ENCODE results near the gene SPACA4. TPM values are rescaled to one million over a fixed set of nuclear protein-coding genes. Genes with fewer than 3 reads are reported as not detected.

SPACA4 gene
- total and polyA plus RNA-seq, 10 of the 15 experiments (the other 5 are each of a cell fraction or from before 2014, with no cell fraction given): not detected

DNA sequence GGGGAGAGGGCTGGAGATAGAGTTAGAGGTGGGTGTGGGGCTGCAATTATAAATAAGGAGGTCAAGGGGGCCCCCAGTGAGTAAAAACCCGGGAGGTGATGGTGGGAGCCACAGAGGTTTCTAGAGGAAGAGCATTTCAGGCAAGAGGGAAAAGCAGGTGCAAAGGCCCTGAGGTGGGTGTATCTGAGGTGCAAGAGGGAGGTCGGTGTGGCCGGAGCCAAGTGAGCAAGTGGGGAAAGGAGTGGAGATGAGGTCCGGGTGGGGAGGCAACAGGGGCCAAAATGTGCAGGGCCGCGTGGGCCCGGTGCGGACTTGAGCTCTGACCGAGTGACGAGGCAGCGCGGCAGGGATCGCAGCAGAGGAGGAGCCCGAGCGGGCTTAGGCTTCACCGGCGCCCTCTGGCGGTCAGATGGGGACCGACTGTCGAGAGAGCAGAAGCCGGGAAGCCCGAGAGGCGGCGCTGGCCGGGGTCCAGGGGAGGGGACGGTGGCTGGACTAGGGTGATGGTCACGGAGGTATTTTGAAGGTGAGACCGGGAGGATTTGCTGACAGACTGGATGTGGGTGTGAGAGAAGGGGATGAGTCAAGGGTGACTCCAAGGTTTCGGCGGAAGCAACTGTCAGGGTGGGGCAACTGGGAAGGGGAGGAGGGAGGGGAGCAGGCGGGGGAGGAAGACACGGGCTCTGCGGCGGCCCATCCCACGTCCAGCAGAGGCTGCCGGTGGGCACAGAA, 17.7 kb upstream of the SPACA4 start:
- no peaks in the 10 kb centered on the region for H3K9me3 ChIP-seq (replicated peaks; ENCODE audit: control insufficient read depth, insufficient read depth, low read length)
- no peaks in the 10 kb centered on the region for H3K36me3 ChIP-seq (ENCODE audit: control insufficient read depth in 2 of 2, insufficient read depth in 2 of 2, low read length in 1 of 2)
- no peak for DNase-seq (ENCODE audit: low read depth, low spot score)
- peak overlapping the region; percentile 72 for H2AFZ ChIP-seq (ENCODE audit: control insufficient read depth, low read depth, low read length)
- H3K79me2 ChIP-seq (ENCODE audit: control insufficient read depth, insufficient read depth, low read length): no peaks in the 10 kb centered on the region
- ChIA-PET POLR2A (no interaction called here), SMC1A (ENCODE audit: uncharacterized antibody, unreplicated experiment) (interaction anchor here (0.7 to 0.8 kb wide), 2 partner anchors 20 kb away, joined by 3 read pairs; no protein-coding TSS in a partner anchor), CTCF (interaction anchor here (0.6 to 9.9 kb wide), 12 partner anchors 9 to 350 kb away, joined by 3 to 155 read pairs (median 3); no protein-coding TSS in a partner anchor), RAD21 (ENCODE audit: unreplicated experiment) (interaction anchor here (0.6 to 6.8 kb wide), 4 partner anchors 82 to 322 kb away, joined by 3 to 69 read pairs (median 4); no protein-coding TSS in a partner anchor)
- peak; percentile 92 for ATAC-seq
- 7% methylated on average over 27 of the region's 36 CpGs for WGBS (ENCODE audit: insufficient coverage, insufficient replicate concordance, low lambda C conversion rate, missing lambda C conversion rate)
- peak; percentile 27 for FAIRE-seq
- H3K27me3 ChIP-seq (replicated peaks in 1 of 2; ENCODE audit: control insufficient read depth in 2 of 2, insufficient read depth in 2 of 2, low read length in 1 of 2): peaks cover 0 to 2% of the 10 kb centered on the region in 2 experiments; a peak in 1 of 4 replicates
- no peaks in the 10 kb centered on the region for H4K20me1 ChIP-seq (ENCODE audit: control insufficient read depth, insufficient read depth)
- H3K9ac ChIP-seq (ENCODE audit: control insufficient read depth, insufficient read depth, low read length): no peak overlapping the region
- no peak overlapping the region for H3K4me3 ChIP-seq
- no TSS peak for BruUV-seq (replicated peaks)
- no peak overlapping the region for H3K27ac ChIP-seq (ENCODE audit: control insufficient read depth, insufficient read depth)
- in situ Hi-C loops (cut with MboI) (loop anchor here (5.0 kb wide), 1 partner anchor 272 kb away; no protein-coding TSS in a partner anchor), intact Hi-C loops (cut with micrococcal nuclease; ENCODE audit: unreplicated experiment) (no loop called here)
- peaks cover 4% of the 10 kb centered on the region for H3K4me1 ChIP-seq (ENCODE audit: control insufficient read depth, insufficient read depth, low read length)
- H3K4me2 ChIP-seq (ENCODE audit: control insufficient read depth, insufficient read depth): peak overlapping the region; percentile 77
- TF ChIP-seq, protein P1, sequence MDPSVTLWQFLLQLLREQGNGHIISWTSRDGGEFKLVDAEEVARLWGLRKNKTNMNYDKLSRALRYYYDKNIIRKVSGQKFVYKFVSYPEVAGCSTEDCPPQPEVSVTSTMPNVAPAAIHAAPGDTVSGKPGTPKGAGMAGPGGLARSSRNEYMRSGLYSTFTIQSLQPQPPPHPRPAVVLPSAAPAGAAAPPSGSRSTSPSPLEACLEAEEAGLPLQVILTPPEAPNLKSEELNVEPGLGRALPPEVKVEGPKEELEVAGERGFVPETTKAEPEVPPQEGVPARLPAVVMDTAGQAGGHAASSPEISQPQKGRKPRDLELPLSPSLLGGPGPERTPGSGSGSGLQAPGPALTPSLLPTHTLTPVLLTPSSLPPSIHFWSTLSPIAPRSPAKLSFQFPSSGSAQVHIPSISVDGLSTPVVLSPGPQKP (IDR thresholded peaks at IDR 0.05; ENCODE audit: low read depth, low read length): no peak
- TF ChIP-seq SUPT20H (IDR thresholded peaks at IDR 0.05; ENCODE audit: borderline replicate concordance, control insufficient read depth, low read depth, low read length): no peak
- TF ChIP-seq, protein P2, sequence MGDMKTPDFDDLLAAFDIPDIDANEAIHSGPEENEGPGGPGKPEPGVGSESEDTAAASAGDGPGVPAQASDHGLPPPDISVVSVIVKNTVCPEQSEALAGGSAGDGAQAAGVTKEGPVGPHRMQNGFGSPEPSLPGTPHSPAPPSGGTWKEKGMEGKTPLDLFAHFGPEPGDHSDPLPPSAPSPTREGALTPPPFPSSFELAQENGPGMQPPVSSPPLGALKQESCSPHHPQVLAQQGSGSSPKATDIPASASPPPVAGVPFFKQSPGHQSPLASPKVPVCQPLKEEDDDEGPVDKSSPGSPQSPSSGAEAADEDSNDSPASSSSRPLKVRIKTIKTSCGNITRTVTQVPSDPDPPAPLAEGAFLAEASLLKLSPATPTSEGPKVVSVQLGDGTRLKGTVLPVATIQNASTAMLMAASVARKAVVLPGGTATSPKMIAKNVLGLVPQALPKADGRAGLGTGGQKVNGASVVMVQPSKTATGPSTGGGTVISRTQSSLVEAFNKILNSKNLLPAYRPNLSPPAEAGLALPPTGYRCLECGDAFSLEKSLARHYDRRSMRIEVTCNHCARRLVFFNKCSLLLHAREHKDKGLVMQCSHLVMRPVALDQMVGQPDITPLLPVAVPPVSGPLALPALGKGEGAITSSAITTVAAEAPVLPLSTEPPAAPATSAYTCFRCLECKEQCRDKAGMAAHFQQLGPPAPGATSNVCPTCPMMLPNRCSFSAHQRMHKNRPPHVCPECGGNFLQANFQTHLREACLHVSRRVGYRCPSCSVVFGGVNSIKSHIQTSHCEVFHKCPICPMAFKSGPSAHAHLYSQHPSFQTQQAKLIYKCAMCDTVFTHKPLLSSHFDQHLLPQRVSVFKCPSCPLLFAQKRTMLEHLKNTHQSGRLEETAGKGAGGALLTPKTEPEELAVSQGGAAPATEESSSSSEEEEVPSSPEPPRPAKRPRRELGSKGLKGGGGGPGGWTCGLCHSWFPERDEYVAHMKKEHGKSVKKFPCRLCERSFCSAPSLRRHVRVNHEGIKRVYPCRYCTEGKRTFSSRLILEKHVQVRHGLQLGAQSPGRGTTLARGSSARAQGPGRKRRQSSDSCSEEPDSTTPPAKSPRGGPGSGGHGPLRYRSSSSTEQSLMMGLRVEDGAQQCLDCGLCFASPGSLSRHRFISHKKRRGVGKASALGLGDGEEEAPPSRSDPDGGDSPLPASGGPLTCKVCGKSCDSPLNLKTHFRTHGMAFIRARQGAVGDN (IDR thresholded peaks at IDR 0.05): no peak
- TF ChIP-seq PAX5 (IDR thresholded peaks at IDR 0.05; ENCODE audit: borderline replicate concordance, low read depth, low read length): no peak
- TF ChIP-seq, protein P3, sequence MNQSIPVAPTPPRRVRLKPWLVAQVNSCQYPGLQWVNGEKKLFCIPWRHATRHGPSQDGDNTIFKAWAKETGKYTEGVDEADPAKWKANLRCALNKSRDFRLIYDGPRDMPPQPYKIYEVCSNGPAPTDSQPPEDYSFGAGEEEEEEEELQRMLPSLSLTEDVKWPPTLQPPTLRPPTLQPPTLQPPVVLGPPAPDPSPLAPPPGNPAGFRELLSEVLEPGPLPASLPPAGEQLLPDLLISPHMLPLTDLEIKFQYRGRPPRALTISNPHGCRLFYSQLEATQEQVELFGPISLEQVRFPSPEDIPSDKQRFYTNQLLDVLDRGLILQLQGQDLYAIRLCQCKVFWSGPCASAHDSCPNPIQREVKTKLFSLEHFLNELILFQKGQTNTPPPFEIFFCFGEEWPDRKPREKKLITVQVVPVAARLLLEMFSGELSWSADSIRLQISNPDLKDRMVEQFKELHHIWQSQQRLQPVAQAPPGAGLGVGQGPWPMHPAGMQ (IDR thresholded peaks at IDR 0.05; ENCODE audit: borderline replicate concordance): no peak
- TF ChIP-seq NFXL1 (IDR thresholded peaks at IDR 0.05; ENCODE audit: borderline replicate concordance): no peak
- TF ChIP-seq, protein P4, sequence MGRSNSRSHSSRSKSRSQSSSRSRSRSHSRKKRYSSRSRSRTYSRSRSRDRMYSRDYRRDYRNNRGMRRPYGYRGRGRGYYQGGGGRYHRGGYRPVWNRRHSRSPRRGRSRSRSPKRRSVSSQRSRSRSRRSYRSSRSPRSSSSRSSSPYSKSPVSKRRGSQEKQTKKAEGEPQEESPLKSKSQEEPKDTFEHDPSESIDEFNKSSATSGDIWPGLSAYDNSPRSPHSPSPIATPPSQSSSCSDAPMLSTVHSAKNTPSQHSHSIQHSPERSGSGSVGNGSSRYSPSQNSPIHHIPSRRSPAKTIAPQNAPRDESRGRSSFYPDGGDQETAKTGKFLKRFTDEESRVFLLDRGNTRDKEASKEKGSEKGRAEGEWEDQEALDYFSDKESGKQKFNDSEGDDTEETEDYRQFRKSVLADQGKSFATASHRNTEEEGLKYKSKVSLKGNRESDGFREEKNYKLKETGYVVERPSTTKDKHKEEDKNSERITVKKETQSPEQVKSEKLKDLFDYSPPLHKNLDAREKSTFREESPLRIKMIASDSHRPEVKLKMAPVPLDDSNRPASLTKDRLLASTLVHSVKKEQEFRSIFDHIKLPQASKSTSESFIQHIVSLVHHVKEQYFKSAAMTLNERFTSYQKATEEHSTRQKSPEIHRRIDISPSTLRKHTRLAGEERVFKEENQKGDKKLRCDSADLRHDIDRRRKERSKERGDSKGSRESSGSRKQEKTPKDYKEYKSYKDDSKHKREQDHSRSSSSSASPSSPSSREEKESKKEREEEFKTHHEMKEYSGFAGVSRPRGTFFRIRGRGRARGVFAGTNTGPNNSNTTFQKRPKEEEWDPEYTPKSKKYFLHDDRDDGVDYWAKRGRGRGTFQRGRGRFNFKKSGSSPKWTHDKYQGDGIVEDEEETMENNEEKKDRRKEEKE (IDR thresholded peaks at IDR 0.05): no peak
- no peak for TF ChIP-seq PAX8 (IDR thresholded peaks at IDR 0.05)
- no peak for TF ChIP-seq BACH1 (IDR thresholded peaks at IDR 0.05; ENCODE audit: borderline replicate concordance)
- no peak for TF ChIP-seq SIN3A (IDR thresholded peaks at IDR 0.05; ENCODE audit: low read depth, low read length)
- TF ChIP-seq NBN (IDR thresholded peaks at IDR 0.05): peak; percentile 75
- no peak for TF ChIP-seq SREBF2 (IDR thresholded peaks at IDR 0.05; ENCODE audit: low read length)
- TF ChIP-seq MTA2 (IDR thresholded peaks at IDR 0.05; ENCODE audit: low read depth): no peak

All from GM12878 (cell line).